GM18498 (cell line): Measurements from ENCODE around the gene CDK5RAP2.

Experiments used
- ATAC-seq: cut with Tn5 transposase; IDR thresholded peaks from one replicate; pipeline ENCODE4 v1.9.1; 2021; ENCODE audit warnings: mild to moderate bottlenecking, moderate library complexity; ENCODE audit not compliant: unreplicated experiment

CDK5RAP2 gene

GRCh38 chr9:120405860-120406259 is 174.1 kb downstream of the CDK5RAP2 start:
- ATAC-seq, result no peak

DNA sequence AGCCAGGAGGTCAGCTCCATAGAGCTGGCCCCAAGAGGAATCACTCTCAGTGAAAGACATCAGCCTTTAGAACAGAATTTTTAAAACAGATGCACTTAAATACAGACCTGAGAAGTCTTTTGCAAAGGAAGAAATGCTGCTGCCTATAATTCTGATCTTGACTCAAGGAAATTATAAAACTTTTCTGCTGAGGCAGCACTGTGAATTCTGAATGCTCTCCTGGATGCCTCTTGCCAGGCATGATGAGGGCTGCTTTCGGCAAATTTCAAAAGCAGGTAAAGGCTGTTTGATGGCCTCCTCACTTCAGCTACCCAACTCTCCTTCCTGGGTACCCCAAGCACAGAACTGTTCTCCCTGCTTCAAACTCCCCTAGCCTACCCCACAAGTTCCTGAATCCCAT is 174.8 kb downstream of the CDK5RAP2 start:
- ATAC-seq, result no peak

GRCh38 chr9:120403543-120403856 is 176.5 kb downstream of the CDK5RAP2 start:
- no peak for ATAC-seq

GRCh38 chr9:120402741-120403542 is 177.0 kb downstream of the CDK5RAP2 start:
- no peak for ATAC-seq

- no peak for ATAC-seq
These were observed 180.0 kb downstream of the CDK5RAP2 start for GRCh38 chr9:120399940-120400339.

- ATAC-seq, result no peak
These were observed 181.7 kb downstream of the CDK5RAP2 start for GRCh38 chr9:120398286-120398685.

DNA sequence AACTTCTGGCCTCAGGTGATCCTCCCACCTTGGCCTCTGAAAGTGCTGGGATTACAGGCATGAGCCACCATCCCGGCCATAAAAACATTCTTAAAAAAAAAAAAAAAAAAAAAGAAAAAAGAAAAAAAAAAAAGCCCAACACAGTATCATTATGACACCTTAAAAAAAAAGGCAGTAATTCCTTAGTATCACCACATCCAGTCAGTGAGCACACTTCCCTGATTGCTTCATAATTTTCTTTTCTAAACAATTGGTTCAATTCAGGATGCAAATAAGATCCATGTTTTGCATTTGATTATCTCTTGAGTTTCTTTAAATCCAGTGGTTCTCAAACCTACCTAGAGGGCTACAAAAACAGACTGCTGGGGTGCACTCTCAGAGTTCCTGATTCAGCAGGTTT is 182.5 kb downstream of the CDK5RAP2 start:
- no peak for ATAC-seq

- no peak for ATAC-seq
These were observed 183.0 kb downstream of the CDK5RAP2 start for GRCh38 chr9:120396931-120397330.

DNA sequence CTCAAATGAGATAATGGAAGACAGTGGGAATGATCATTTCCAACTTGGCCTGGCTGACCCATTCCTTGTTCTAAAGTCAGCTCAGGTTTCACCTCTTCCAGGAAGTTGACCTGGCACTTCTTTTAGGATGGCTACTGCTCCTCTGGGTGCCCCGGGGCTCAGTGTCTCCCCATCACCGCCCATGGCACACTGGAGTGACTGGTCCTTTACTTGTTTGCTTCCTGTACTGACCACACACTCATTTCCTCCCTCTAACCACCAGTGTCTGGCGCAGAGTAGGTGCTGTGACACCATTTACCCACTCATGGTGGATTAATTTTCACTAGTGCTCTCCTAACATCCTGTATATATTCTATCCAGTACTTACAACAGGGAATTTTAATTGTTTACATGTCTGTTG is 183.5 kb downstream of the CDK5RAP2 start:
- ATAC-seq, result no peak

GRCh38 chr9:120395376-120395775 is 184.6 kb downstream of the CDK5RAP2 start:
- no peak for ATAC-seq

DNA sequence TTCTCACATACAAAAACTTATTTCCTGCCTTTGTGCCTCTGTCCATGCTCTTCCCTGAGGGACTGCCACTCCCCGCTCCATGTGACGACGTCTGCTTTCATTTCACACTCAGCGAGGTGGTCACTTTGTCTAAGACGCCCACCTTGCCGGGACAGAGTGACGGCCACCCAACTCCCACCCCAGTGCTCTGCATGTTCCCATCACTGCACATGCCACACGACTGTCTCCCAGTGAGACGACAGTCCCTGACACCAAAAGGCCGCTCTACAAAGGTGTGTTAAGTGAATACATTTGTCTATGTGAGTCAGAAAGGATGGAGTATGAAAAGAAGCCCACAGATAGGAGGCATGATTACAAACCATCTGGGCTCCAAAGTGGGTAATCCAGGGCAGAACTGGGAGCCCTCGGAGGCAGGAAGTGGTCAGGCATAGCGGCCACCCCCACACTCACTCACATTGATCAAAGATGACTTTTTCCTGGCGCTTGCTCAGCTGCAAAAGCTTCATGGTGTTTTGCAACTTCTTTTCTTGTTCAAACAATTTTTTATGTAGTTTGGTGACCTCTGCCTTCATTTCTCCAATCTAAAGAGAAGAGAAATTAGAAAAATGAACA is 185.8 kb downstream of the CDK5RAP2 start:
- no peak for ATAC-seq

- ATAC-seq, result no peak
These were observed 186.4 kb downstream of the CDK5RAP2 start for GRCh38 chr9:120393386-120394057.

GRCh38 chr9:120392711-120393110 is 187.3 kb downstream of the CDK5RAP2 start:
- ATAC-seq, result no peak

GRCh38 chr9:120392245-120392644 is 187.7 kb downstream of the CDK5RAP2 start:
- ATAC-seq, result no peak

DNA sequence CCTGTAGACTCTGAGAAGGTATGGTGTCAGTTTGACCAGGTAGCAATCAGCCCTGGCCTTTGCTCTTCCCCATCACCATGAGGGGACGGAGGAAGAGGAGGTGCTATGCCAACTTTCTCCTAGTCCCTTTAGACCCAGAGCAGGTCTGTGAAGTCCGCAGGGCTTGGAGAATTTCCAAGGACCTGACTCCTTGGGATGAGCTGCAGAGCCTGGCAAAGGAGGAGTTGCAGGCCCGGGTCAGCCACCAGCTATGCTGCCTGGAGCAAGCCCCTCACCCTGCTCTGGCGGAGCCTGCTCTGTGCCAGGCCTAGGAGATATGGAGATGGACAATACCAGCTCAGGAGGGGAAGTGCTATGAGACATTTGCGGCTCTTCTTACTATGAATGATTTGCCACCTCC is 188.3 kb downstream of the CDK5RAP2 start:
- no peak for ATAC-seq

- no peak for ATAC-seq
These were observed 189.3 kb downstream of the CDK5RAP2 start for GRCh38 chr9:120390637-120391190.

DNA sequence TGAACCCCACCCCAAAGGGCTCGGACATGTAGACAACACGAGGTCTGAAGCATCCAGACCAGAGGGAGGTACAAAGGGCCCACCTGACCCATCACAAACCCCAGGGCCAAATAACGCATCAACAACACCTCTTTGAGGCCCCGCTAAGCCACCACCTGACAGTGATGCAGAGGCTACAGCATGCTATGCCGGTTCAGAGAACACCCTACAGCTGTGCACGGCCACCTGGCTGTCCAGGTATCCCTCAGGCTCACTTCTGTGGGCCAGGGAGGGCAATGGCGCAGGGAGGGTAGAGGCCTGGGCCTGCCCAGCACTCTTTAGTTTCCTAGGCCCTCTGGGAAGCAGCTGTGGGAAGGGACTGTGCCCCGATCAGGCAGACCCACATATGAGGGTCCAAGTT is 190.1 kb downstream of the CDK5RAP2 start:
- ATAC-seq, result no peak

DNA sequence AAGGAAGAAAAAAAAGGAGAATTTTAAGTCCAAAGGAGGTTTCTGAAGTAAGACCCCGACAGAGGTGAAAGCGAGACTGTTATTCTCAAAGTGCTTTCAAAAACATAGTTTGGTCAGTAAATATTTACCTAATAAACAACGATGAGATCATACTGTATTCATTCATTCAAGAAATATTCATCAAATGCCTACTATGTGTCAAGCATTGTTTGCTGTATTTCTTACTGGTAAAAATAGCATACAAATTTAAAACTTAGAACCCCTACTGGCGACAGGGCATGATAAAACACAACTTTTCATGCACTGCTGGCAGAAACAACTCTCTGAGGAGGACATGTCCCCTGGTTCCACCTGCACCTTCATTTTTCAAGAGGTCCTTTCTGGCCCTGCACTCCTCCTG is 190.7 kb downstream of the CDK5RAP2 start:
- ATAC-seq, result no peak

GRCh38 chr9:120388003-120388855 is 191.7 kb downstream of the CDK5RAP2 start:
- ATAC-seq, result no peak

DNA sequence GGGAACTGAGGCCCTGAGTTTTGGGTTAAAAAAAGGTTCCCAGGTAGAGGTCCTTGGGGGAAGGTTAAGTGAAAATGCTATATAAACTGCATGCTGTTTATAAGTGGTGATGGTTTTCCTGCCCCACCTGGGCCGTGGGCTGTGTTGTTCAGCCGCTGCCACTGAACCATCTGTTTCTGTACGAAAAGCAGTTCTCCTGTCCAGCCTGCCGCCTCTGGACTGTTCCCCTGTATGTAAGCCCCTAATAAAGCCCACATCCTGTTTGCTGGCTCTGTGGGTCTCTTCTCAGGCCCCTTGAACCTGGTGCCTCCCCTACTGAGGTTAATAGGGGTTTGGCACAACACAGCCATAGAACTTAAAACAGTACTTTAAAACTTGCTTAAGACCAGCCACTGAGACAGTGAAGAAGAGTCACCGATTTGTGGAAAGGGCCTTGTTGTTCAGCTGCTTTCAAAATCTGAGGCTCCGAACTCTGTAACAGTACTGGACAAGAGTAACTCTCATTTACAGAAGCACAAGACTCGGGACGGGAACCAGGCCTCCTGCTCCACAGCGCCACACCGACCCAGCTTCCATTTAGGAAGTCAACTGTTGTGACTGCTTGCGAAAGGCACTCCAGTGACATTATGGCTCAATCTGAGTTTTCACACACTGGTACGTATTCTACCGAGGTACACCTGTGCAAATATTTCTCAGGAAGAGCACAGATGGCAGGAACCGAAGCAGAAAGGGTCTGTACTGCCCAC is 192.5 kb downstream of the CDK5RAP2 start:
- ATAC-seq, result no peak
